KBM-7 (cell line): Measurements from ENCODE around the gene PARN.
"Not testable (repeated sequence)": the region's sequence is repeated elsewhere in the genome, so short reads cannot be mapped to it uniquely, and the experiment has no call there.

Source experiments
- DNase-seq: peaks from one replicate; pipeline ENCODE4 v3.0.0-alpha.2; 2015
- in situ Hi-C: fragments of 300-500 bp; cut with MboI; formaldehyde crosslinking; loops from 2 replicates; pipeline ENCODE4 v1.14.3; 2020; ENCODE audit warnings: low sequenced_read_pairs, low pct_unique_long_range_greater_than_20kb, mixed read lengths

PARN gene

DNA sequence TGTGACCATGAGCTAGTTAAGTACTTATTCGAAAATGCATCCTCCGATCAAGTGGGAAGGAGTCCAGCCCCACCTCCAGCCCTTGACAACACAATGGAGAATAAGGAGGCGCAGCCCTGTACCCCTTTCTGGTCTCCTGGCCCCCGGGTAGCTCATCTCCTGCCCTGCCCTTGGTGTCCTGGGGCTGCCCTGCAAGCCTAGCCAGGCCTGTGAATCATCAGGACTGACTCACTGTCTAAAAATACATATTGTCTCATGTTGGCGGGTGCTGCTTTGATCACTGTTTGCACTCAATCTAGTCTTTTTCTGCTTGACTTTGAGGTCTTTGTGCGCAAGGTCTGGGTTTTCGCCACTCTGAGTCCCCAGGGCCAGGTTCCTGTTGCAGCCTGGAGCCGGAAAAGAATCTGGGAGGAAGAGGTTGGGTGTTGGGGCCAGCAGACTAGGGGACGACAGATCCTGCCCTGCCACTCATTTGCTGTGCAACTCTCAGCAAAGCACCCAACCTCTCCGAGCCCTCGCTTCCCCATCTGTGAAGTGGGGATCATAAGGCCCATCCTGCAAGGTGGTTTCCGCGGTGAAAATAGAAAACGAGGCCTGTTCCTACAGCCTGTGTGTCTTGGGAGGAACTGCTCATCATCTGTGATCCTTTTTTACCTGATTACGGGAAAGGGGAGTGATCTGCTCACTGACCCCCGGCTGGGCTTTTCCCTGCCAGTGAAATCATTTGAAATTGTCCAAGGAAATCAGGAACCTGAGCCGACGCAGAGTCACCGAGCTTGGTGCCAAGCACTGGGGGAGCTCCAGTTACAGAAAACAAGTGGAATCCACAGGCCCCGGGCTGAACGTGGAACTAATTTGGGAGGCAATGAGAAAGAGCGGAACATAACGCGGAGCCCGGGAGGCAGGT lies 230.4 kb downstream of the PARN start:
- in situ Hi-C loops: no loop called here
- DNase-seq: peak; percentile 14

DNA sequence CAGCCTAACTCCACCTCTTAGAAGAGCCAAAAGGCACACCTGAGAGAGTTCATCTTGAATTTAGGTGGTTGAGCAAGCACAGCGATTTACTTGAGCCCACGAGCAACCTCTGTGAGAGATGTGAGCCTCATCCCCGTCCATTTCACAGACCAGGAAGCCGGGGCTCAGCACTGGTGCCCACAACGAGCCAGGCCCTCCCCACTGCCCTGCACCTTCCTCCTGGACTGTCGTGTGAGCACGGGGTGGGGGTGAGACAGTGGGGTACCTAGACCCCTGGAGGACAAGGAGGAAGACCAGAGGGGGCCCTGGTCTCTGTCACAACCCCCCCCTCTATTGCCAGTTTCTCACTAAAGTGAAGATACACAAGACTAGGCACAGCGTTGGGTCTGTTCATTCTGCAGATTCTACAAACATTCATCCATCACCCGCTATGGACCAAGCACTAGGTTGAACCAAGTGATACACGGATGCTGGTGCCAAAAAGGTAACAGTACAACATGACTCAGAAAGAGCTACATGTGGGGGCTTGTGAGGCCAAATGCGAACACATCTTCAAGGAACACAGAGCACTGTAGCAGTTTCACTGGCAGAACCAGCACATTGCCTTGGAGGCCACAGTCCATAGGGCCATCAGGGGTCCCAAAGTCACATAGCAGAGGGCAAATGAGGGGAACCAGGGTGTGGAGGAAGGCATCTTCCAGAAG lies 231.9 kb downstream of the PARN start:
- in situ Hi-C loops: no loop called here
- DNase-seq: no peak

DNA sequence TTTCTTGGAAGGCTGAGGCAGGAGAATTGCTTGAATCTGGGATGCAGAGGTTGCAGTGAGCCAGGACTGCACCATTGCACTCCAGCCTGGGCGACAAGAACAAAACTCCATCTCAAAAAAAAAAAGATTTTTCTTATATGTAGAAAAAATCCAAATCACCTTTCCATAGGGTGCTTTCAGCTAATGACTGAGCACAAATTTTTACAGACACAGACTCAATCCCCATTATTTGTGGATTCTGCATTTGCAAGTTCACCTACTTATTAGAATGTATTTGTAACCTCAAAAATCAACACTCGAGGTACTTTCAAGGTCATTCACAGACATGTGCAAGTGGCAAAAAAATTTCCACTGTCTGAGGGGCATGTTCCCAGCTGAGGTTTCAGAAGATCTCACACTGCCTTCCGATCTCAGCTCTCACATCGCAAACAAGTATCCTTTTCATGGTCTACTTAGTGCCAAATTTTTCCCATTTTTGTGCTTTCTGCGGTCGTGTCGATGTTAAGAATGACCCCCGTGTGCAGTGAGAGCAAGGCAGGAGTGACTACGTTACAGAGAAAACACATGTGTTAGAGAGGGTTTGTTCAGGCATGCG lies 234.3 kb downstream of the PARN start:
- DNase-seq, in situ Hi-C loops: not testable (repeated sequence)

DNA sequence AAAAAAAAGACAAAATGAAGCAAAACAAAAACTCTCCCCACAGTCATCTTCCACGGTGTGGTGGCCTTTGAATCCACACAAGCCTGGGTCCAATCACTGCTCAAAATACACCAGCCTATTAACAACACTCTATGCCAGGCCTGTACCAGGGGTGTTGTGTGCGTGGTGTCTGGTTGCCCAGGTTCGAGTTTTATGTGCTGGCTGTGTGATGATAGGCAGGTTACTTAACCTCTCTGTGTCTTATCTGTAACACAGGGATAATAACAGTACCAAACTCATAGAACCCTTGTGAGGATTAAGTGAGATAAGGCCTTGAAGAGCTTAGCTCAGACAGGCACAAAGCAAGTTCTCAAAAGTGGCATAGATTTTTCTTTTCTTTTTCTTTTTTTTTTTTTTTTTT lies 235.2 kb downstream of the PARN start:
- in situ Hi-C loops: no loop called here
- DNase-seq: no peak

- in situ Hi-C loops: no loop called here
- DNase-seq: no peak
Measured at GRCh38 chr16:14392960-14393359, 237.1 kb downstream of the PARN start.

- in situ Hi-C loops: no loop called here
- no peak for DNase-seq
Measured at GRCh38 chr16:14389359-14389758, 240.7 kb downstream of the PARN start.

DNA sequence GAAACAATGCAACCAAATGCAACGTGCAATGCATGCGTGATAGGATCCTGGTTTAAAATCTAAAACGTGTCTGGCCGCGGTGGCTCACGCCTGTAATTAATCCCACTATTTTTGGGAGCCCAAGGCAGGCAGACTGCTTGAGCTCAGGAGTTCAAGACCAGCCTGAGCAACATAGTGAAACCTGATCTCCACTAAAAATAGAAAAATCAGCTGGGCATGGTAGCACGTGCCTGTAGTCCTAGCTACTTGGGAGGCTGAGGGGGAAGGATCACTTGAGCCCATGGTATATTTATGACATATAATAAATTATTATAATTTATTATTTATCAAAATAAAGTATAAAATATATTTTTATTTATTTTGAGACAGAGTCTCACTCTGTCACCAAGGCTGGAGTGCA lies 241.8 kb downstream of the PARN start:
- no peak for DNase-seq
- in situ Hi-C loops: no loop called here

GRCh38 chr16:14386115-14386514 lies 243.9 kb downstream of the PARN start:
- DNase-seq: no peak
- in situ Hi-C loops: no loop called here
